ENCODE data around the gene SLC12A7. TPM values are rescaled to one million over a fixed set of nuclear protein-coding genes. Genes with fewer than 3 reads are reported as not detected.

Gene SLC12A7
- polyA plus RNA-seq, 1 donor (not counting 4 experiments of a cell fraction or from before 2014, with no cell fraction given) = 1.5 TPM

GRCh38 chr5:1141834-1142233, 30.0 kb upstream of the SLC12A7 start:
- Histone ChIP-seq H3K9me3 (ENCODE audit: control insufficient read depth, low read depth, low read length) (no peaks in the 10 kb centered on the region), H3K27me3 (ENCODE audit: control insufficient read depth, extremely low read depth, insufficient read depth, low read length) (peaks cover 39% of the 10 kb centered on the region), H3K4me3 (ENCODE audit: control insufficient read depth in 2 of 3, extremely low read depth in 1 of 3, insufficient read depth in 2 of 3, low read depth in 1 of 3, low read length in 3 of 3) (no peak overlapping the region), H3K4me1 (ENCODE audit: control insufficient read depth, extremely low read depth, insufficient read depth, low read length) (peaks cover 7% of the 10 kb centered on the region), H3K79me2 (ENCODE audit: control insufficient read depth, insufficient read depth, low read length) (no peaks in the 10 kb centered on the region), H3K9me1 (ENCODE audit: control insufficient read depth, extremely low read depth, insufficient read depth, low read length) (no peaks in the 10 kb centered on the region), H3K27ac (ENCODE audit: control insufficient read depth, insufficient read depth, low read length) (no peak overlapping the region), H2AFZ (ENCODE audit: control insufficient read depth, low read length) (no peak overlapping the region), H4K20me1 (ENCODE audit: control insufficient read depth, extremely low read depth, insufficient read depth, low read length) (no peaks in the 10 kb centered on the region), H3K9ac (ENCODE audit: control insufficient read depth, extremely low read depth, insufficient read depth, low read length) (no peak overlapping the region), H3K36me3 (ENCODE audit: control insufficient read depth in 2 of 2, extremely low read depth in 1 of 2, insufficient read depth in 2 of 2, low read length in 2 of 2) (no peaks in the 10 kb centered on the region), H3K4me2 (ENCODE audit: control insufficient read depth, extremely low read depth, insufficient read depth, low read depth, low read length) (no peak overlapping the region)
- DNase-seq (ENCODE audit: low read depth, low spot score) = no peak
- TF ChIP-seq CTCF (optimal IDR thresholded peaks at IDR 0.05 in 1 of 3, IDR thresholded peaks at IDR 0.05 in 1 of 3, conservative IDR thresholded peaks at IDR 0.05 in 1 of 3; ENCODE audit: extremely low read depth in 1 of 3, insufficient read depth in 2 of 3, low read length in 3 of 3) (no peak), EZH2 (IDR thresholded peaks at IDR 0.05; ENCODE audit: low read length) (no peak)
- dilution Hi-C loops (cut with MboI; ENCODE audit: extremely low pct_ligation_motif_present, low sequenced_read_pairs) = no loop called here
- FAIRE-seq = no peak

- no peak overlapping the region for H2AFZ ChIP-seq (ENCODE audit: control insufficient read depth, low read length)
- no peaks in the 10 kb centered on the region for H3K36me3 ChIP-seq (ENCODE audit: control insufficient read depth in 2 of 2, extremely low read depth in 1 of 2, insufficient read depth in 2 of 2, low read length in 2 of 2)
- H3K4me1 ChIP-seq (ENCODE audit: control insufficient read depth, extremely low read depth, insufficient read depth, low read length) = peaks cover 7% of the 10 kb centered on the region
- no peak overlapping the region for H3K4me3 ChIP-seq (ENCODE audit: control insufficient read depth in 2 of 3, extremely low read depth in 1 of 3, insufficient read depth in 2 of 3, low read depth in 1 of 3, low read length in 3 of 3)
- H3K9me1 ChIP-seq (ENCODE audit: control insufficient read depth, extremely low read depth, insufficient read depth, low read length) = no peaks in the 10 kb centered on the region
- TF ChIP-seq CTCF (optimal IDR thresholded peaks at IDR 0.05 in 1 of 3, IDR thresholded peaks at IDR 0.05 in 1 of 3, conservative IDR thresholded peaks at IDR 0.05 in 1 of 3; ENCODE audit: extremely low read depth in 1 of 3, insufficient read depth in 2 of 3, low read length in 3 of 3) = no peak
- TF ChIP-seq EZH2 (IDR thresholded peaks at IDR 0.05; ENCODE audit: low read length) = no peak
- H3K9me3 ChIP-seq (ENCODE audit: control insufficient read depth, low read depth, low read length) = no peaks in the 10 kb centered on the region
- dilution Hi-C loops (cut with MboI; ENCODE audit: extremely low pct_ligation_motif_present, low sequenced_read_pairs) = no loop called here
- no peaks in the 10 kb centered on the region for H3K79me2 ChIP-seq (ENCODE audit: control insufficient read depth, insufficient read depth, low read length)
- H3K27ac ChIP-seq (ENCODE audit: control insufficient read depth, insufficient read depth, low read length) = no peak overlapping the region
- DNase-seq (ENCODE audit: low read depth, low spot score) (no peak), FAIRE-seq (no peak)
- no peak overlapping the region for H3K4me2 ChIP-seq (ENCODE audit: control insufficient read depth, extremely low read depth, insufficient read depth, low read depth, low read length)
- H3K27me3 ChIP-seq (ENCODE audit: control insufficient read depth, extremely low read depth, insufficient read depth, low read length) = peaks cover 40% of the 10 kb centered on the region
- H3K9ac ChIP-seq (ENCODE audit: control insufficient read depth, extremely low read depth, insufficient read depth, low read length) = no peak overlapping the region
- H4K20me1 ChIP-seq (ENCODE audit: control insufficient read depth, extremely low read depth, insufficient read depth, low read length) = no peaks in the 10 kb centered on the region
Observed at GRCh38 chr5:1140818-1141189, 28.9 kb upstream of the SLC12A7 start.

Data from keratinocyte (primary cell).